ENCODE data around the gene DEPDC5.

DNA sequence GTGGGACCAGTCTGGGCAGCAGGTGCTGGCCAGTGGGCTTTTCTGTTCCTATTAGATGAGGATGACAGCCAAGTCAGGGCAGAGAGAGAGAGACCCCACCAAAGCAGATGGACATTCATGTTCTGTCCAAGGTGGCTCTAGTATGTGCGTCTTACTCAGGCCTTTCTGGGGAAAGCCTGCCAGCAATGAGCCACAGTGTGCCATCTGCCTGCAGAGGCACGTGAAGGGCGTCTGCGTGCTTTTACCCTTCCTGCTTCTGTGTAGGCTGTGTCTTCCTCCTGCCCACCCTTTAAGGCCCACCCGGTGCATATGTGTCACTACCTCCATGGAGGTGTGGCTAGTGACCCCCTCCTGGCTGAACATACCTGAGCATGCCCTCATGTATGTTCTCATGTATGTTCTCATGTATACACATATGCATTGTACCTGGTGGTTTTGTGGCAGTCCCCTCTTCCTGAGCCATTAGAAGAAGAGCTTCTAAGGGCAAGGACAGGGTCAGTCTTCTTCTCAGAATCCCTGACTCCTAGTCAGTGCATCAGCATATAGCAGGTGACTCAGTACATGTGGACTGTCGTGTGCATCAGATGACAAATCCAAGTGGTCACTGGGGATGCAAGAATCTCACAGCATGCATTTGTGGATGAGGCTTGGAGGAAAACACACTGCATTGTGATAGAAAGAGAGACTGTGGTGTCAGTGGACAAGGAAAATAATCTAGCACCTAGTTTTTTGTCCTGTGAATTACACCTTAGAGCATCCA lies 100.1 kb downstream of the DEPDC5 start:
- TF ChIP-seq, protein P1, sequence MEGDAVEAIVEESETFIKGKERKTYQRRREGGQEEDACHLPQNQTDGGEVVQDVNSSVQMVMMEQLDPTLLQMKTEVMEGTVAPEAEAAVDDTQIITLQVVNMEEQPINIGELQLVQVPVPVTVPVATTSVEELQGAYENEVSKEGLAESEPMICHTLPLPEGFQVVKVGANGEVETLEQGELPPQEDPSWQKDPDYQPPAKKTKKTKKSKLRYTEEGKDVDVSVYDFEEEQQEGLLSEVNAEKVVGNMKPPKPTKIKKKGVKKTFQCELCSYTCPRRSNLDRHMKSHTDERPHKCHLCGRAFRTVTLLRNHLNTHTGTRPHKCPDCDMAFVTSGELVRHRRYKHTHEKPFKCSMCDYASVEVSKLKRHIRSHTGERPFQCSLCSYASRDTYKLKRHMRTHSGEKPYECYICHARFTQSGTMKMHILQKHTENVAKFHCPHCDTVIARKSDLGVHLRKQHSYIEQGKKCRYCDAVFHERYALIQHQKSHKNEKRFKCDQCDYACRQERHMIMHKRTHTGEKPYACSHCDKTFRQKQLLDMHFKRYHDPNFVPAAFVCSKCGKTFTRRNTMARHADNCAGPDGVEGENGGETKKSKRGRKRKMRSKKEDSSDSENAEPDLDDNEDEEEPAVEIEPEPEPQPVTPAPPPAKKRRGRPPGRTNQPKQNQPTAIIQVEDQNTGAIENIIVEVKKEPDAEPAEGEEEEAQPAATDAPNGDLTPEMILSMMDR (conservative IDR thresholded peaks at IDR 0.05) = no peak
- no peak for TF ChIP-seq ZFX (IDR thresholded peaks at IDR 0.05)

Data from C4-2B (cell line).